GM12873 (cell line): ENCODE measurements around the gene GALM.

Experiments used
- CTCF ChIP-seq: IDR thresholded peaks from 2 replicates; pipeline ENCODE4 v1.5.1; 2012; ENCODE audit warnings: low read depth, mild to moderate bottlenecking, moderate library complexity, low read length, control low read depth; ENCODE audit not compliant: insufficient read depth; ENCODE audit errors: missing control alignments

GALM gene

GRCh38 chr2:38671303-38671702, 5.4 kb downstream of the GALM start:
- TF ChIP-seq CTCF, result no peak

GRCh38 chr2:38671946-38672345, 6.0 kb downstream of the GALM start:
- TF ChIP-seq CTCF, result no peak

GRCh38 chr2:38672445-38673391, 6.8 kb downstream of the GALM start:
- TF ChIP-seq CTCF, result no peak

- TF ChIP-seq CTCF, result no peak
Observed at GRCh38 chr2:38676681-38677080, 10.8 kb downstream of the GALM start.

GRCh38 chr2:38682008-38682575, 16.2 kb downstream of the GALM start:
- TF ChIP-seq CTCF, result no peak

GRCh38 chr2:38683766-38684165, 17.9 kb downstream of the GALM start:
- no peak for TF ChIP-seq CTCF

GRCh38 chr2:38685116-38685735, 19.3 kb downstream of the GALM start:
- no peak for TF ChIP-seq CTCF
